Measurements from ENCODE around the gene CHEK2. TPM values are rescaled to one million over a fixed set of nuclear protein-coding genes. Genes with fewer than 3 reads are reported as not detected.
"Not testable (repeated sequence)": the region's sequence is repeated elsewhere in the genome, so short reads cannot be mapped to it uniquely, and the experiment has no call there.

The CHEK2 gene
- total RNA-seq, 1 donor from 2014 or later = 8.3 TPM

- no peaks in the 10 kb centered on the region for H3K9me3 Mint-ChIP-seq (ENCODE audit: low read depth)
- peaks cover 12% of the 10 kb centered on the region for H3K4me1 Mint-ChIP-seq (ENCODE audit: low read depth)
- H3K4me3 Mint-ChIP-seq (ENCODE audit: unreplicated experiment) = no peak overlapping the region
- no peak for TF ChIP-seq CTCF (IDR thresholded peaks at IDR 0.05)
- H3K27ac Mint-ChIP-seq (ENCODE audit: unreplicated experiment) = no peak overlapping the region
- no peaks in the 10 kb centered on the region for H3K27me3 Mint-ChIP-seq (ENCODE audit: low read depth)
- DNase-seq (ENCODE audit: low spot score) = no peak
- peaks cover 3% of the 10 kb centered on the region for H3K36me3 Mint-ChIP-seq (ENCODE audit: low read depth)
These were observed 27.9 kb upstream of the CHEK2 start for GRCh38 chr22:28769394-28770085.

GRCh38 chr22:28768701-28769393 lies 27.2 kb upstream of the CHEK2 start:
- H3K9me3 Mint-ChIP-seq (ENCODE audit: low read depth) = no peaks in the 10 kb centered on the region
- peaks cover 10% of the 10 kb centered on the region for H3K4me1 Mint-ChIP-seq (ENCODE audit: low read depth)
- TF ChIP-seq CTCF (IDR thresholded peaks at IDR 0.05) = no peak
- H3K27ac Mint-ChIP-seq (ENCODE audit: unreplicated experiment) = no peak overlapping the region
- DNase-seq (ENCODE audit: low spot score) = no peak
- H3K27me3 Mint-ChIP-seq (ENCODE audit: low read depth) = no peaks in the 10 kb centered on the region
- H3K4me3 Mint-ChIP-seq (ENCODE audit: unreplicated experiment) = no peak overlapping the region
- H3K36me3 Mint-ChIP-seq (ENCODE audit: low read depth) = peaks cover 2% of the 10 kb centered on the region

GRCh38 chr22:28766628-28767027 lies 25.0 kb upstream of the CHEK2 start:
- Mint-ChIP-seq H3K27ac (ENCODE audit: unreplicated experiment) (no peak overlapping the region), H3K4me3 (ENCODE audit: unreplicated experiment) (no peak overlapping the region)

GRCh38 chr22:28762000-28762399 lies 20.4 kb upstream of the CHEK2 start:
- H3K9me3 Mint-ChIP-seq (ENCODE audit: low read depth); H3K27me3 Mint-ChIP-seq (ENCODE audit: low read depth); H3K4me1 Mint-ChIP-seq (ENCODE audit: low read depth); H3K36me3 Mint-ChIP-seq (ENCODE audit: low read depth); DNase-seq (ENCODE audit: low spot score); H3K4me3 Mint-ChIP-seq (ENCODE audit: unreplicated experiment); H3K27ac Mint-ChIP-seq (ENCODE audit: unreplicated experiment): not testable (repeated sequence)

More at GRCh38 chr22:28766628-28767027, 25.0 kb upstream of the CHEK2 start:
- Mint-ChIP-seq H3K36me3 (ENCODE audit: low read depth) (no peaks in the 10 kb centered on the region), H3K9me3 (ENCODE audit: low read depth) (no peaks in the 10 kb centered on the region), H3K27me3 (ENCODE audit: low read depth) (no peaks in the 10 kb centered on the region), H3K4me1 (ENCODE audit: low read depth) (no peaks in the 10 kb centered on the region)
- TF ChIP-seq CTCF (IDR thresholded peaks at IDR 0.05) = no peak
- DNase-seq (ENCODE audit: low spot score) = no peak

GRCh38 chr22:28761449-28761755 lies 19.8 kb upstream of the CHEK2 start:
- no peaks in the 10 kb centered on the region for H3K9me3 Mint-ChIP-seq (ENCODE audit: low read depth)
- no peaks in the 10 kb centered on the region for H3K36me3 Mint-ChIP-seq (ENCODE audit: low read depth)
- no peak for DNase-seq (ENCODE audit: low spot score)
- no peaks in the 10 kb centered on the region for H3K4me1 Mint-ChIP-seq (ENCODE audit: low read depth)
- no peak overlapping the region for H3K27ac Mint-ChIP-seq (ENCODE audit: unreplicated experiment)
- H3K4me3 Mint-ChIP-seq (ENCODE audit: unreplicated experiment) = no peak overlapping the region
- no peak for TF ChIP-seq CTCF (IDR thresholded peaks at IDR 0.05)
- H3K27me3 Mint-ChIP-seq (ENCODE audit: low read depth) = no peaks in the 10 kb centered on the region
